CD14-positive monocyte (primary cell): ENCODE data around the gene HDAC7. TPM values are rescaled to one million over a fixed set of nuclear protein-coding genes. Genes with fewer than 3 reads are reported as not detected.

ENCODE experiments used
- DNase-seq, 3 donors: peaks; one replicate each; pipeline ENCODE4 v3.0.0-alpha.2; 2011 to 2022
- H2AFZ ChIP-seq: 2 replicates; pipeline ENCODE4 v1.6.0; 2012; ENCODE audit warnings: mild to moderate bottlenecking, low read depth, low read length, inconsistent platforms; ENCODE audit not compliant: insufficient read depth, poor library complexity, severe bottlenecking
- H3K27ac ChIP-seq, 2 donors: 1 replicate in 1 of 2; 2 replicates in 1 of 2; pipeline ENCODE4 v1.5.1; 2012 to 2013; ENCODE audit warnings: low read length in 2 of 2, control low read depth in 1 of 2, inconsistent platforms in 1 of 2, low read depth in 1 of 2, mild to moderate bottlenecking in 1 of 2
- H3K27me3 ChIP-seq, 2 donors: one replicate each; pipeline versions ENCODE4 v1.6.0 to v1.6.1; 2011 to 2013; ENCODE audit warnings: low read length in 2 of 2; ENCODE audit not compliant: control insufficient read depth in 2 of 2, insufficient read depth in 2 of 2
- H3K36me3 ChIP-seq, 2 donors: replicated peaks in 1 of 2; 1 replicate in 1 of 2; 2 replicates in 1 of 2; pipeline versions ENCODE4 v1.5.1 to v1.6.1; 2012 to 2013; ENCODE audit warnings: low read length in 2 of 2, control low read depth in 1 of 2, inconsistent platforms in 1 of 2, mild to moderate bottlenecking in 1 of 2; ENCODE audit not compliant: insufficient read depth in 2 of 2, control insufficient read depth in 1 of 2
- H3K4me1 ChIP-seq, 2 donors: 1 replicate in 1 of 2; 2 replicates in 1 of 2; pipeline versions ENCODE4 v1.5.1 to v1.6.1; 2012 to 2013; ENCODE audit warnings: low read length in 2 of 2, control low read depth in 1 of 2, inconsistent platforms in 1 of 2, mild to moderate bottlenecking in 1 of 2, moderate library complexity in 1 of 2; ENCODE audit not compliant: insufficient read depth in 2 of 2, control insufficient read depth in 1 of 2
- H3K4me2 ChIP-seq: replicated peaks from 2 replicates; pipeline ENCODE3; 2012; ENCODE audit warnings: low read length, moderate library complexity, mild to moderate bottlenecking; ENCODE audit not compliant: poor library complexity, severe bottlenecking; ENCODE audit errors: extremely low read depth
- H3K4me3 ChIP-seq, 3 experiments: fragments of 200-600 bp in 1 of 3; sonication (generic) in 1 of 3; replicated peaks in 1 of 3; 1 replicate in 2 of 3; 2 replicates in 1 of 3; pipeline ENCODE4 v1.5.1; 2011 to 2013; ENCODE audit warnings: low read length in 3 of 3, mild to moderate bottlenecking in 3 of 3, control low read depth in 2 of 3, low read depth in 2 of 3, inconsistent platforms in 1 of 3, moderate library complexity in 1 of 3
- H3K79me2 ChIP-seq: 2 replicates; pipeline ENCODE4 v1.6.0; 2012; ENCODE audit warnings: mild to moderate bottlenecking, control low read depth, inconsistent platforms, low read length, moderate library complexity; ENCODE audit not compliant: insufficient read depth
- H3K9ac ChIP-seq: 2 replicates; pipeline ENCODE4 v1.6.0; 2017; ENCODE audit warnings: low read length, mild to moderate bottlenecking; ENCODE audit not compliant: insufficient read depth, poor library complexity, severe bottlenecking
- H3K9me3 ChIP-seq, 2 donors: replicated peaks in 1 of 2; 1 replicate in 1 of 2; 2 replicates in 1 of 2; pipeline versions ENCODE4 v1.5.1 to v1.6.1; 2012 to 2013; ENCODE audit warnings: low read length in 2 of 2, control low read depth in 1 of 2; ENCODE audit not compliant: control insufficient read depth in 1 of 2, insufficient read depth in 1 of 2
- H4K20me1 ChIP-seq: 2 replicates; pipeline ENCODE4 v1.6.0; 2012; ENCODE audit warnings: mild to moderate bottlenecking, low read length, control low read depth, moderate library complexity; ENCODE audit not compliant: insufficient read depth
- H3K27ac Mint-ChIP-seq, 7 donors: one replicate each; pipeline ENCODE4 v1.8.0; 2020; ENCODE audit warnings: mild to moderate bottlenecking in 7 of 7, mixed read lengths in 7 of 7, moderate library complexity in 6 of 7, inconsistent platforms in 2 of 7
- H3K27me3 Mint-ChIP-seq, 3 donors: one replicate each; pipeline ENCODE4 v1.8.0; 2021 to 2022; ENCODE audit warnings: low read depth in 3 of 3, mild to moderate bottlenecking in 3 of 3, mixed read lengths in 3 of 3, moderate library complexity in 3 of 3, inconsistent platforms in 1 of 3
- H3K36me3 Mint-ChIP-seq, 2 donors: one replicate each; pipeline ENCODE4 v1.8.0; 2020; ENCODE audit warnings: mixed read lengths in 2 of 2, inconsistent platforms in 1 of 2, mild to moderate bottlenecking in 1 of 2
- H3K4me1 Mint-ChIP-seq: one replicate; pipeline ENCODE4 v1.8.0; 2020; ENCODE audit warnings: mild to moderate bottlenecking, mixed read lengths
- H3K4me3 Mint-ChIP-seq, 2 donors: one replicate each; pipeline ENCODE4 v1.8.0; 2020; ENCODE audit warnings: mild to moderate bottlenecking in 2 of 2, mixed read lengths in 2 of 2, moderate library complexity in 1 of 2
- H3K9me3 Mint-ChIP-seq, 7 donors: one replicate each; pipeline ENCODE4 v1.8.0; 2020 to 2022; ENCODE audit warnings: mixed read lengths in 7 of 7, mild to moderate bottlenecking in 6 of 7, moderate library complexity in 6 of 7, inconsistent platforms in 2 of 7
- WGBS: methylation state at CpG from one replicate; pipeline ENCODE4 v1.1.5; 2013; ENCODE audit warnings: missing lambda C conversion rate; ENCODE audit not compliant: insufficient coverage; 5-methylcytosine and 5-hydroxymethylcytosine counted together
- intact Hi-C, 2 donors: fragments of 100-400 bp; cut with micrococcal nuclease; formaldehyde crosslinking; loops; one replicate each; pipeline versions ENCODE4 v1.15.0 to v1.15.1; 2023
- polyA plus RNA-seq, 3 donors: library from polyadenylated mRNA; depleted of rRNA in 1 of 3; unstranded in 2 of 3; stranded (reverse) in 1 of 3; fragments of 300-500 nt in 2 of 3; fragments of >200 nt in 1 of 3; fragmentation: Illumina TruSeq in 2 of 3; gene quantifications; 1 replicate in 2 of 3; 2 replicates in 1 of 3; pipeline ENCODE4 v1.2.3, GENCODE V29; 2012 to 2021
- TF ChIP-seq, protein P1 (sequence below): fragments of 200-600 bp; IDR thresholded peaks from one replicate; pipeline ENCODE4 v1.8.0; 2022; ENCODE audit warnings: antibody characterized with exemption, mild to moderate bottlenecking

HDAC7 gene
- polyA plus RNA-seq, 3 donors: 5.9 to 79.2 (median 8.4) TPM

DNA sequence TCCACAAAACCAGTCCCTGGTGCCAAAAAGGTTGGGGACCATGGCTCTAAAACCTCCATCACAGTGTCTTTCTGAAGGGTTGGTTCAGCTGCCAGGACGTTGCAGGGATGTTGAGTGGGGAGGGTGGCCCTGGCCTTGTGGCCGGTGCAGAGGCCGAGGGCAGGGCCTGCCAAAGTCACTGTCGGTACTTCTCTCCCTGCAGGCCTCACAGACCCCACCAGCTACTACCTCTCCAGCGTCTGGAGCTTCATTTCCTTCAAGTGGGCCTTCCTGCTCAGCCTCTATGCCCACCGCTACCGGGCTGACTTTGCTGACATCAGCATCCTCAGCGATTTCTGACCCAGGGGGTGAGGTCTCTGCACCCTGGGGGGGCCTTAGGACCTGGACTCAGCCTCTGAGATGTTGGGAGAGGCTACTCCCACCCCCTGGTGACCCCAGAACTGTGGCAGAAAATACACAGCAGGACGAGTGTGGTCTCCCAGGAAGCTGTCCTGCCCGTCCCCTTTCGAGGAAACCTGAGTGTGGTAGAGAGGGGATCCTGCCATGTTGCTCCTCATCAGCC lies 39.7 kb downstream of the HDAC7 start:
- Histone ChIP-seq H4K20me1 (peaks cover 91% of the 10 kb centered on the region), H3K4me3 (no peak overlapping the region), H3K4me1 (peaks cover 34% of the 10 kb centered on the region in 2 donors), H3K9ac (no peak overlapping the region), H3K27ac (no peak overlapping the region), H2AFZ (no peak overlapping the region), H3K9me3 (no peaks in the 10 kb centered on the region), H3K36me3 (peaks cover 32 to 43% of the 10 kb centered on the region in 2 donors), H3K79me2 (no peaks in the 10 kb centered on the region), H3K27me3 (no peaks in the 10 kb centered on the region), H3K4me2 (no peak overlapping the region)
- Mint-ChIP-seq H3K36me3 (peaks cover 36 to 42% of the 10 kb centered on the region in 2 donors), H3K9me3 (peaks cover 0 to 7% (median 0%) of the 10 kb centered on the region in 7 donors), H3K27me3 (peaks cover 0 to 2% (median 0%) of the 10 kb centered on the region in 3 donors), H3K27ac (no peak overlapping the region), H3K4me1 (peaks cover 34% of the 10 kb centered on the region), H3K4me3 (no peak overlapping the region)
- 69% methylated on average over 2 of the region's 11 CpGs for WGBS
- intact Hi-C loops: loop anchor here (2.0 to 10.0 kb wide), 7 partner anchors 21 to 128 kb away; partner anchors contain the start of gene RAPGEF3 (in 1 of the 2)
- TF ChIP-seq, protein P1, sequence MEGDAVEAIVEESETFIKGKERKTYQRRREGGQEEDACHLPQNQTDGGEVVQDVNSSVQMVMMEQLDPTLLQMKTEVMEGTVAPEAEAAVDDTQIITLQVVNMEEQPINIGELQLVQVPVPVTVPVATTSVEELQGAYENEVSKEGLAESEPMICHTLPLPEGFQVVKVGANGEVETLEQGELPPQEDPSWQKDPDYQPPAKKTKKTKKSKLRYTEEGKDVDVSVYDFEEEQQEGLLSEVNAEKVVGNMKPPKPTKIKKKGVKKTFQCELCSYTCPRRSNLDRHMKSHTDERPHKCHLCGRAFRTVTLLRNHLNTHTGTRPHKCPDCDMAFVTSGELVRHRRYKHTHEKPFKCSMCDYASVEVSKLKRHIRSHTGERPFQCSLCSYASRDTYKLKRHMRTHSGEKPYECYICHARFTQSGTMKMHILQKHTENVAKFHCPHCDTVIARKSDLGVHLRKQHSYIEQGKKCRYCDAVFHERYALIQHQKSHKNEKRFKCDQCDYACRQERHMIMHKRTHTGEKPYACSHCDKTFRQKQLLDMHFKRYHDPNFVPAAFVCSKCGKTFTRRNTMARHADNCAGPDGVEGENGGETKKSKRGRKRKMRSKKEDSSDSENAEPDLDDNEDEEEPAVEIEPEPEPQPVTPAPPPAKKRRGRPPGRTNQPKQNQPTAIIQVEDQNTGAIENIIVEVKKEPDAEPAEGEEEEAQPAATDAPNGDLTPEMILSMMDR: no peak
- DNase-seq: no peak

DNA sequence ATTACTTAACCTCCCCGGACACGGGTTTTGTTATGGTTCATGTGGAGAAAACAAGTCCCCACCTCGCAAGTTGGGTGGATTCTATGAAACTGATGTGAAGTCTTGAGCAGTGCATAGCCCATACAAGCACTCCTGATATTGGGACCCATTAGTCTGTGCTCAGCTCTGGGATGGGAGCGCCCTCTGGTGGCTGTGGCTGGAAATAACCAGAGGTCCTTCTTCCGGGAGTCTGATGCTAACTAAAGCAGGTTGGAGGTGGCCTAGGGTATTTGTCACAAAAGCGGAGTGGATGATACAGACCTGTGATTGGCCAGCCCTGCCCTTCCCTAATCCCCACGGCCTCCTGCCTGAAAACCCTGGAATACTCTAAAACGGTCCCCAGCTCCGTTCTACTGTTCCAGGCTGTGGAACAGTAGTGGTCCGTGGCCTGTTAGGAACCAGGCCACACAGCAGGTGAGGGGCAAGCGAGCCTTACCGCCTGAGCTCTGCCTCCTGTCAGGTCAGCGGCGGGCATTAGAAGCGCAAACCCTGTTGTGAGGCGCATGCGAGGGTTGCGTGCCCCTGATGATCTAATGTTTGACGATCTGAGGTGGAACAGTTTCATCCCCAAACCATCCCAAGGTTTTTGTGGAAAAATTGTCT lies 40.3 kb downstream of the HDAC7 start:
- Mint-ChIP-seq H3K9me3 (peaks cover 0 to 7% (median 0%) of the 10 kb centered on the region in 7 donors), H3K4me1 (peaks cover 40% of the 10 kb centered on the region), H3K27ac (peak overlapping the region in 1 of 7 donors; percentile 68), H3K27me3 (peaks cover 0 to 2% (median 2%) of the 10 kb centered on the region in 3 donors), H3K36me3 (peaks cover 30 to 36% of the 10 kb centered on the region in 2 donors), H3K4me3 (no peak overlapping the region)
- Histone ChIP-seq H3K27ac (no peak overlapping the region), H2AFZ (no peak overlapping the region), H3K36me3 (peaks cover 26 to 37% of the 10 kb centered on the region in 2 donors), H3K9me3 (no peaks in the 10 kb centered on the region), H3K27me3 (no peaks in the 10 kb centered on the region), H3K4me1 (peaks cover 40% of the 10 kb centered on the region in 2 donors), H4K20me1 (peaks cover 91% of the 10 kb centered on the region), H3K9ac (no peak overlapping the region), H3K4me3 (no peak overlapping the region), H3K4me2 (no peak overlapping the region), H3K79me2 (peaks cover under 1% of the 10 kb centered on the region)
- WGBS: 74% methylated on average over 14 of the region's 19 CpGs
- intact Hi-C loops: loop anchor here (2.0 to 5.0 kb wide), 5 partner anchors 21 to 127 kb away; partner anchors contain the start of gene RAPGEF3 (in 1 of the 2)
- TF ChIP-seq, protein P1: peak; percentile 95
- DNase-seq: peak; percentile 75 to 82 (median 78)
